HG02938 (cell line): ENCODE data around the gene CACNA1E.
"Not testable (repeated sequence)": the region's sequence is repeated elsewhere in the genome, so short reads cannot be mapped to it uniquely, and the experiment has no call there.

Experiments used
- ATAC-seq: cut with Tn5 transposase; IDR thresholded peaks from one replicate; pipeline ENCODE4 v1.9.1; 2021; ENCODE audit warnings: mild to moderate bottlenecking, moderate library complexity; ENCODE audit not compliant: unreplicated experiment

Gene CACNA1E

DNA sequence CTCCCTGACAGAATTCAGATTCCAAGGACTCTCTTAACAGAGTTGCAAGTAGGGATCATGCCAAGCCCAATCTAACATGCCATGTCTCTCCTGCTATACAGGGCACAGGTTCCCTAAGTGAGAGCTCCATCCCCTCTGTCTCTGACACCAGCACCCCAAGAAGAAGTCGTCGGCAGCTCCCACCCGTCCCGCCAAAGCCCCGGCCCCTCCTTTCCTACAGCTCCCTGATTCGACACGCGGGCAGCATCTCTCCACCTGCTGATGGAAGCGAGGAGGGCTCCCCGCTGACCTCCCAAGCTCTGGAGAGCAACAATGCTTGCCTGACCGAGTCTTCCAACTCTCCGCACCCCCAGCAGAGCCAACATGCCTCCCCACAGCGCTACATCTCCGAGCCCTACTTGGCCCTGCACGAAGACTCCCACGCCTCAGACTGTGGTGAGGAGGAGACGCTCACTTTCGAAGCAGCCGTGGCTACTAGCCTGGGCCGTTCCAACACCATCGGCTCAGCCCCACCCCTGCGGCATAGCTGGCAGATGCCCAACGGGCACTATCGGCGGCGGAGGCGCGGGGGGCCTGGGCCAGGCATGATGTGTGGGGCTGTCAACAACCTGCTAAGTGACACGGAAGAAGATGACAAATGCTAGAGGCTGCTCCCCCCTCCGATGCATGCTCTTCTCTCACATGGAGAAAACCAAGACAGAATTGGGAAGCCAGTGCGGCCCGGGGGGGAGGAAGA, 315.0 kb downstream of the CACNA1E start:
- no peak for ATAC-seq

DNA sequence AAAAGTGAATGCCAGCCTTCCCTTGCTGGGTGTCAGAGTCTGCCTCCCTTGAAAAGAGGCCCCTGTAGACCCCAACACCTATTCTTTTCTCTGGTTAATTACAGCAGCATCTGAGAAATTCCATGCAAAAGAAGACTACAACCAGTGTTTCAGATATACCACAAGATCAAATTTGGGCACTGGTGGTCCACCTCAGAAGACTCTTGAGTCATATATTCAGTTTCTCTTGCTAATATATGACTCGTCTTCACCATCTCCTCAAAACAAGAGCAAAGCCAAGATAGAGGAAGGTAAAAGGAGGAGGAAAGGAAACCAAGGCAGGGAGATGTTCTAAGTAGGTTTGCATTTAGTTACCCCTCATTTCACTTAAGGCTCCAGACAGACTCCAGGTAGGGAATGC, 318.3 kb downstream of the CACNA1E start:
- ATAC-seq = no peak

DNA sequence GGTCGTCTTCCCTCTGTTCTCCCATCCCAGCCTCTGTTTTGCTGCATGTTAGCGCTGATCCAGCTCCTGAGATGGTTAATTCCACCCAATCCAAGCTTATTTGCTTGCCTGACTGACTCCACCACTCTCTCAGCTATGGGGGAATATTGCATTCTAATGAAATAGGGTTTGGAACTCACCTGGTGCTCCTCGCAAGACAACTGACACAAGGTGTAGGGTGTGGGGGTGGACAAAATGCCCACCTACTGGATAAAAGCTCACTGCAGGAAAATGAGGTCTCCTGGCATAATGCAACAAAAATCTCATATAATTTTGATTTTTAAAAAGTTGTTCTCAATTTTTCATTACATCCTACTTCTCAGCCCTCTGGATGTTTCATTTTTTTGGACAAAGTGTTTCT, 319.1 kb downstream of the CACNA1E start:
- ATAC-seq = no peak

DNA sequence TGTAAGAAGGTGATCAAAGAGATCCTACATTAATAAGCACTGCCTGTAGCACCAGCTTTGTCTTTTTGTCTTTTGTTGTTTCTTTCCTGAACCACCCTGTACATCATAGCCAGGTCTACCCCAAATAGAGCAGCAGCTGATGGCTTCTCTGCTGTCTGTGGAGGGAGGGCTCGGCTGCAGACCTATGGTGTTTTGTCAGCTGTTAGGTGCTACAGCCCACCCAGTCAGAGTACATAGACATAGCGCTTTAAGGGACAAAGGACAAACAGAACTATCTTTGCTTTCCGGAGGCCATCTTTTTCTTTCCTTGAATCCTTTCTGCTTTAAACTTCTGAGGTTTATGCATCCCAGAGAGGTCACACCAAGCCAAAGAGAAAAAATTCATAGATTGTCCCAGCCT, 320.1 kb downstream of the CACNA1E start:
- ATAC-seq = no peak

DNA sequence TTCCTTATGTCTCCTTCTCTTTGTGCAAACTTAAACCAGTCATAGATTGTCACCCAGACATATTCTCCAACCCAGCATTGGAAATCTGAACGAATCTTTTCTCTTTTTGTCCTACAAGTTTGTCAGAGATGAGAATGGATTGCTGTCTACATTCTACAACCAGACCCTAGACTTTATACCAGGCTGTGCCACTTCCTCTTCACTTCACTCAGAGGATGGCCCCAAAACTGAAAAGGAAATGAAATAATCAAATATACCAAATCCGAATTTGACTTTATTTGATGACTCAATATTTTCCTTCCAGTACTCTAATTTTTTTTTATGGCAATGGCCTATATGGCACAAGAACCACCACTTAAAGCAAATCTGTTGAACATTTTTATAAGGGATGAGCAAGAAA, 321.7 kb downstream of the CACNA1E start:
- no peak for ATAC-seq

DNA sequence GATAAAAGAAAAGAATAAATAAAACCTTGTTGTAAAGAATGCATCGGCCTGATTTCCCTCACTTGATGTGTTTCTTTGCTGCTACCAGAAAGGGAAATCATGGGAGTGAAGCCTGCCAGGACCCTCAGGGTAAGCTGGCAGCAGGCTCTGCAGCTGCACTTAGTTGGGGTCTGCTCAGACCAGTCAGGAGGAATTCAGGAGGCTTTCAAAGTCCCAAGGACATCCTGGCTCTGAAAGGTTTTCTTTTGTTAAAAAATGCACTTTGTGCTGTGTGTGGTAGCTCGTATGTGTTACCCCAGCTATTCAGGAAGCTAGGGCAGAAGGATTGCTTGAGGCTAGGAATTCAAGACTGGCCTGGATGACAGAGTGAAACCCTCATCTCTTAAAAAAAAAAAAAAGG, 323.4 kb downstream of the CACNA1E start:
- ATAC-seq = no peak

DNA sequence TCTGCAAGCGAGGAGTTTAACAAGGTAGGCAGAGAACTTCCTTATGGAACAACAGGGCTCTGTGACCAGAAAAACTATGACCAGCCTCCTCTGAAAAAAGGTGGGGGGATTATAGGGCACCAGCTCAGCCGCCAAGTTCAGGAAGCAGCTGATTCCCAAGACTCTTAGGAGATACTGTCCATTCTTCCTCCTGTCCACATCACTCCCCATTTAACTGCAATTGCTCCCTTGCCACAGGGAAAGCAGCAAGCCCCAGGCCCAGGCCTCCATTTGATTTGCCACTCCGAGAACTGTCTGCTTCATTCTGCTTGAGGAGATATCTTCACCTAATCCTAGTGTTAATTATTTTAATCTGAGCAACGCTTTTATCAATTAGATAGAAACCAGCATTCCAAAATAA, 323.9 kb downstream of the CACNA1E start:
- ATAC-seq = no peak

DNA sequence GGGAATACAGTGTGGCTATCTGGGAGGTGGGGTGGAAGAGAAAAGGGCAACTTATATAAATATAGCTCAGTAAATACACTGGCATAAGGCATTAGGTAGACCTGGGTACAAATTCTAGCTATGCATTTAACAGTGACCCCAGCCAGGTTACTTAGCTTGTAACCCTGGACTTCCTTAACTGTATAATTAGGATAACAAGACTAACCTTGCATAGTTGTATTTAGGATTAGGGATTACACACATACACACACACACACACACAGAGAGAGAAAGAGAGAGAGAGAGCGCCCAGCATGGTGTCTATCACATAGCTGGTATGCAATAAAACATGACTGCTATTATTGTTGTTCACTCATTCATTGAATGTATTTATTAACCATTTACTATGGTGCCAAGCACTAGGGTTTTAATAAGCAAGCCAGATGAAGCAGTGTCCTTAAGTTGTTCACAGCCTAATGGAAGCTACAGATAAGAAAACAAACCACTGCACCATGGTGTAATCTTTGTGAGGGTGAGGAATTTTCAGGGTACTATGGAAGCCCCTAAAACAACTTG, 326.8 kb downstream of the CACNA1E start:
- no peak for ATAC-seq

DNA sequence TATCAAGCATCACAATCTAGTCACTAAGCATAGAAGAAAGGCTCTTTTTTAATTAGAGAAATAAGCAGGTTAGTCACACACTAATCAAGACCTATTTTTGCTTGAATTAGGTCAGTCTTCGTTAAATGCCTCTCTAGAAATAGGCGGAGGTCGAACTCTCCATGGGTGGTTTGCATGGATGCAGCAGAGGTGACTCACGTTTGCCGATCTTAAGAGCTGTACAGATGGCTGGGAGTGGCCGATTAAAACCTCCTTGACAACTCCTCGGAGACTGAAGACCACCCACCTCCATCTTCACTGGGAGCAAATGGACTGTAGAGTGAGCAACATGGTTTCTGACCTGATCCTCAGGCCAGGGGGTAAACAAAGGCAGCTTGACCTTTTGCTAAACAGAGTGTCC, 328.9 kb downstream of the CACNA1E start:
- no peak for ATAC-seq

DNA sequence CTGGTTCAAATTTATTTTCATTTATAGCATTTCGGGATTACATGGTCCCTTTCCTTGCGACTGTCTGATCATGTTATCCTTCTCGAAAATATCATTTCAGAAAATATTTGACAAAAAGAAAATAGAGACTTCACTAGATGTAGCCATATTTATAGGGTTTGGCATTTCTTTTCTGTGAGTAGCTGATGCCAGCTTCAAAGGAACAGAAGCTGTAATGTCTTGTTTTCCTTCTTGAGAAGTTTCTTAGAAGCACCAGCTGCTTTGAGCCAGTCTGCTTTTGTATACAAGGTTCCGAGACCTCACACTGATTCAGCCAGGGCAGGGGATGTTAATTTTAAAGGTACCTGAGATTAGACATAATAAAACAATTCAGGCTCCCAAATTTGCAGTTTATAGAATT, 329.9 kb downstream of the CACNA1E start:
- ATAC-seq = no peak

DNA sequence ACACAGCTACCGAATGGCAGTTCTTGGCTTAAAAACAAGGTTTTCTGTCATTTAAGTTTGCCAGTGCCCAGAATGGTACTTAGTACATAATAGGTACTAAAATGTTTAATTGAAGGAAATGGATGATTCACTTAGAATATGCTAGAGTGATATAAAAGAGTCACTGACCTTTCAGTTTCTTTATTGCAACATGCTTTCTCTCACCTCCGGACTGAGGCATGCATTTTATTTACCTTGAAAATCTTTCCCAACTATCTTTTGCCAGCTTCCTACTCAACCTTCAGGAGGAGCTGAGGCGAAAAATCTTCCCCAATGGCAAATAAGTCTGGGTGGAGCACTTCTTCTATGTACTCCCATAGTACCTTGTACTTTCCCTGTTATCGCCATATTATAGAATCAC, 333.3 kb downstream of the CACNA1E start:
- ATAC-seq = no peak

DNA sequence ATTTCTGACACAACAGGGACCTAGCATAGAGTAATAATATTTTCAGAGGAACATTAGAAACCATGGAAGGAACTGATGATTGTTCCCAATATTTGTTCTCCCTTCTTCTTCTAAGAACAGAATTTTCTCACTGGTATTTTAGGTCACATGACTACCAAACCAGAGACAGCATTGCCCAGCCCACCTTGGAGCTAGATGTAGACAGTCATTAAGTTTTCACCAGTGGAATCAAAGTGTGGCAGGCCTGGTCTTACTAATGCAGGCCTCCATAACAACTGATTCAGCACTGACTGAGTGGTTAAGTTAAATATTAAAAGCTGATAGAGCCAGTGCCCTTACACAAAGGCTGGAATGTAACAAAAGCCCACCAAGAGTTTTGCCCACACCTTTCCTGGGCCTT, 333.8 kb downstream of the CACNA1E start:
- no peak for ATAC-seq

DNA sequence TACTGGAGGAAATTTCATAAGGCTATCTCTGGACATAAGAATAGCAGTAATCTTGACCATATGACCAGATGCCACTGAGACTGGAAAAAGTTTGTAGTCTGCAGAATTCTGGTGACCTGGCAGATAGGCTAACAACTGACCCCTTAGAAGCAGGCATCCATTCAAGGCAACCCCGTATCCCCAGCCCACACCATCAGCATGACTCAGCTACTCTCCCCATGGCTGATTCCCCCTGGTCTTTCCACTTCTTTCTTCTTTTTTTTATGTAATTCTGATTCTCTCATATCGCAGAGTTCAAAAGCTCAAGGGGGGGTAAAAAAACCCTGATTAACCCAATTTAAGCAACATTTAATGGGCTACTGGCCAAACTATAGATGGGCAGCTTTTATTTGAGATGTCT, 335.1 kb downstream of the CACNA1E start:
- no peak for ATAC-seq

DNA sequence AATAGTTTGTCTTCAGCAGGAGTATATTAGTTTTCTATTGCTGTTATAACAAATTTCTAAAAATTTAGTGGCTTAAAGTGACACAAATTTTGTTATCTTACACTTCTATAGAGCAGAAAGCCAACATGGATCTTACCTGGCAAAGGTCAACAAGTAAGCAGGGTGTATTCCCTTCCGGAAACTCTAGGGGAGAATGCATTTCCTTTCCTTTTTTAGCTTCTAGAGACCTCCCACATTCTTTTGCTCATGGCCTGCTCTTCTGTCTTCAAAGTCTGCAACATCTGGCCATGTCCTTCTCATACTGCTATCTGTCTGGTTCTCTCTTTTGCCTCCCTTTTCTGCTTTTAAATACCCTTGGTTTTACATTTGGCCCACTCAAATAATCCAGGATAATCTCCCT, 335.6 kb downstream of the CACNA1E start:
- no peak for ATAC-seq

DNA sequence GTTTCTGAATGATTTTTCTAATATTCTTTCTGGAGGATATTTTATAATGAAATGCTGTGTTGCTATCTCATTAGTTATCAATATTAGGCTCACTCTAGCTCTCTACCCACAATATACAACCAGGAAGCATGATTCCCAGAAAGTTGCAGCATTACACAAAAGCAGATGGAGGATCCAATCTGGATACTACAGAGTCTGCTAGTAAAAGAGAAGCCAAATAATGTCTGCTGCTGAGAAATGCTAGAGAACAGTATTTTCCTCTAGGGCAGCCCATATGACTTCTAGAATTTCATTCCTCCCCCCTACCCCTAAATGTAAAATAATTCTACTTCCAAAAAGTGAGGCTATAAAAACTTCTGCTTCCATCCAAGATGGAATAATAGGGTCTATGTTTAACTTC, 338.4 kb downstream of the CACNA1E start:
- ATAC-seq = no peak

DNA sequence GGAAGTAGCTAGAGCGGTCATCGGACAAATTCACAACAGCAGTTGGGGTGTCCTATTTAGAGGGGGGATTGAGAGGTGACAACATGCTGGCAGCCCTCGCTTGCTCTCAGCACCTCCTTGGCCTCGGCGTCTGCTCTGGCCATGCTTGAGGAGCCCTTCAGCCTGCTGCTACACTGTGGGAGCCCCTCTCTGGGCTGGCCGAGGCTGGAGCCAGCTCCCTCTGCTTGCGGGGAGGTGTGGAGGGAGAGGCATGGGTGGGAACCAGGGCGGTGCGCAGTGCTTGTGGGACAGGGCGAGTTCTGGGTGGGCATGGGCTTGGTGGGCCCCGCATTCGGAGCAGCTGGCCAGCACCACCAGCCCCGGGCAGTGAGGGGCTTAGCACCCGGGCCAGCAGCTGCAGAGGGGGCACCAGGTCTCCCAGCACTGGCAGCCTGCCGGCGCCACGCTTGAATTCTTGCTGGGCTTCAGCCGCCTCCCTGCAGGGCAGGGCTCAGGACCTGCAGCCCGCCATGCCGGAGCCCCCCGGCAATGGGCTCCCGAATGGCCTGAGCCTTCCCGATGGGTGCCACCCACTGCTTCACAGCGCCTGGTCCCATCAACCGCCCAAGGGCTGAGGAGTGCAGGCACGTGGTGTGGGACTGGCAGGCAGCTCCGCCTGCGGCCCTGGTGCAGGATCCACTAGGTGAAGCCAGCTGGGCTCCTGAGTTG, 349.0 kb downstream of the CACNA1E start:
- ATAC-seq = not testable (repeated sequence)

DNA sequence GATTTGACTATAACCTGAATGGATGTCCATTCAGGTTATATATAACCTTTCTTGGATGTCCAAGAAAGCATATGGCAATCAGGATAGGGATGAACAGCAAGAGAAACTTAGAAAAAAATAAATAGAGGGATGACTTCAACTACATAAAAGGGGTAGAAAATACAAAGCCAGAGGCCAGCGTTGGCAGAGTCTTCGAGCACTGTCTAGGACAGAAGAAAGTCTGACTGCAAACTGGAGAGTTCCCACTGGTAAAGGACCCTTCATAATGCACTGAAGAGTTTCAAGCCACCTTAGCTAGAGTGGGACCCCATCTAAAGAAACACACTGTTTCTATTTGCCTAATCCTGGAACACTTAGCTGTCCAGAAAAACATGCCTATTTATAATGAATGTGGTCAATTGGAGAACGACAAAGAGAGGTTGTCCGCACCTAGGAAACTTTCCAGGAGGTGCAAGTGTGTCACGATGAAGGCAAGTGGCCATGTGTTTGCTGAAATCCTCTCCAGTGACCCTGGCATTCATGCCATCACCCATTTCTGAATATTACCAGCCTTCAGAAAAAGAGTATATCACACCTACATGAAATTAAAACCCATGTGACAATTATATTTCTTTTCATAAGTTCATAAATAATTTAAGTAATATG, 362.8 kb downstream of the CACNA1E start:
- ATAC-seq = no peak

DNA sequence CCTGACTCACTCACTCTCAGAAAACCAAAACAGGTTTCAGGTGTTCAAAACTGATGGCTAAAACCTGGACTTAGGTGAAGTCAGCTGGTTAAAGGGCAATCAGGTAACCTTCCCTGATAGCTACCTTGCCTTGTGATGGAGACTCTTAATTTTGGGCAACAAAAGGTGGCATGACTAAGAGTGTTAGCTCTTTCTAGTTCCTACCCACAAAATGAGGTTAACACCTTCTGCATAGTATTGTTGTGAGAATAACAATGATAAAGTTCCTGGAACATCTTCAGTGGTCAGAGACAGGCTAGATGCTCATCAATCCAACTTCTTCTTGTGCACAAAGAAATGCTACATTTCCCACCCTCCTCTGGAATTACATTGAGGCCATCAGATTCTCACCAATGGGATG, 363.4 kb downstream of the CACNA1E start:
- no peak for ATAC-seq

DNA sequence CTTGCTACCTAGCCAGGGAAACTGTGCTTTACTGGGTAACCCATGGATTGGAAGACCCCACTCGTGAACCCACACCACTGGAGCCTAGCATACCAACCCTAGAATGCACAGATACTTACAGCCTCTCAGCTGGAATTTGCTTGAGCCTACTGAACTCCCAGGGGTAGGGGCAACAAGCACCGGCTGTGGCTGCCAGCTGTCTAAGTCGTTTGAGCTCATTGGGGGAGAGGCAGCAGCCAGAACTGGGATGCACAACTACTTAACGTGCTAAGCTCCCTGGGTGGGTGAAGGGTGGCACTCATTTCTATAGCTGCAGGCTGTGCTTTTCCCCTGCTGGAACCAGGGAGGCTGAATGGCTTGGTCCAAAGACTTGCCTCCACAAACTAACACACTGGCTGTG, 365.8 kb downstream of the CACNA1E start:
- no peak for ATAC-seq

DNA sequence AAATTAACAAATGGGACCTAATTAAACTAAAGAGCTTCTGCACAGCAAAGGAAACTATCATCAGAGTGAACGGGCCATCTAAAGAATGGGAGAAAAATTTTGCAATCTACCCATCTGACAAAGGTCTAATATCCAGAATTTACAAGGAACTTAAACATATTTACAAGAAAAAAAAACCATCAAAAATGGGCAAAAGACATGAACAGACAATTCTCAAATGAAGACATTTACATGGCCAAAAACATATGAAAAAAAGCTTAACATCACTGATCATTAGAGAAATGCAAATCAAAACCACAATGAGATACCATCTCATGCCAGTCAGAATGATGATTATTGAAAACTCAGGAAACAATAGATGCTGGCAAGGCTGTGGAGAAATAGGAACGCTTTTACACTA, 370.9 kb downstream of the CACNA1E start:
- ATAC-seq = not testable (repeated sequence)

DNA sequence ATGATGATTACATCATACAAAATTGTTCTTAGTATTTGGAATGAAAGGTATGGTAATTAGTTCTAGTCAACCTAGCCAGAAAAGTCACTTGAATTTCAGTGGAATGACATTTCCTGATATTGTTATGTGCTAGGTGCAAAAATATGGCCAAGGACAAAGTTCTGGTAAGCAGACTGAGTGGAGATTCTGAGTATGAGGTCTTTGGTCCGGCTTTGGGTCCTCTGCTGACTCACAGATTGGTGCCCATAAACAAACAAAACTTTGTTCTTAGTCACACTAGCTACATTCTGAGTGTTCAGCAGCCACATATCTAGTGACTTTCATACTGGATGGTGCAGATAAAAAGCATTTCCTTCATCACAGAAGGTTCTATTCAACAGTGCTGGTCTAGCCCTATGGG, 372.1 kb downstream of the CACNA1E start:
- no peak for ATAC-seq
